Large intestine (tissue), 3 donors: ENCODE results near the gene KRTCAP2. TPM values are rescaled to one million over a fixed set of nuclear protein-coding genes. Genes with fewer than 3 reads are reported as not detected.

Experiments
- DNase-seq, 2 donors: peaks; one replicate each; pipeline versions ENCODE4 v3.0.0 to v3.0.0-alpha.2; 2013
- H3K27ac ChIP-seq: one replicate; pipeline ENCODE4 v1.5.1; 2013; ENCODE audit warnings: low read length
- H3K27me3 ChIP-seq: 2 replicates; pipeline ENCODE4 v1.6.1; 2013; ENCODE audit warnings: low read length; ENCODE audit not compliant: control insufficient read depth, insufficient read depth
- H3K36me3 ChIP-seq: 2 replicates; pipeline ENCODE4 v1.6.1; 2013; ENCODE audit warnings: low read length; ENCODE audit not compliant: control insufficient read depth, insufficient read depth
- H3K4me1 ChIP-seq: one replicate; pipeline ENCODE4 v1.6.1; 2013; ENCODE audit warnings: low read length; ENCODE audit not compliant: control insufficient read depth, insufficient read depth
- H3K4me3 ChIP-seq: one replicate; pipeline ENCODE4 v1.5.1; 2013; ENCODE audit warnings: low read length
- H3K9me3 ChIP-seq: one replicate; pipeline ENCODE4 v1.6.1; 2013; ENCODE audit warnings: mild to moderate bottlenecking, low read depth, low read length, moderate library complexity; ENCODE audit not compliant: control insufficient read depth
- WGBS: methylation state at CpG from one replicate; pipeline ENCODE4 v1.1.5; 2013; ENCODE audit warnings: low lambda C conversion rate; ENCODE audit not compliant: insufficient coverage; 5-methylcytosine and 5-hydroxymethylcytosine counted together
- polyA plus RNA-seq: library from polyadenylated mRNA; unstranded; fragments of 120-200 nt; gene quantifications from one replicate; pipeline ENCODE4 v1.2.1, GENCODE V29; 2013

Gene KRTCAP2
- polyA plus RNA-seq, 1 donor: 142 TPM

- DNase-seq: peak in 1 of 2 donors; percentile 40
- H3K27me3 ChIP-seq: no peaks in the 10 kb centered on the region
- no CpG with 5 or more reads among the region's 21 CpGs for WGBS
- no peak overlapping the region for H3K4me3 ChIP-seq
- H3K27ac ChIP-seq: peak overlapping the region; percentile 7
- H3K9me3 ChIP-seq: no peaks in the 10 kb centered on the region
- H3K4me1 ChIP-seq: peaks cover 26% of the 10 kb centered on the region
- no peaks in the 10 kb centered on the region for H3K36me3 ChIP-seq
Observed at GRCh38 chr1:155184835-155185782, 12.0 kb upstream of the KRTCAP2 start.

GRCh38 chr1:155184351-155184811 is 11.3 kb upstream of the KRTCAP2 start:
- Histone ChIP-seq H3K9me3 (no peaks in the 10 kb centered on the region), H3K4me1 (peaks cover 26% of the 10 kb centered on the region), H3K27me3 (no peaks in the 10 kb centered on the region), H3K27ac (no peak overlapping the region), H3K4me3 (no peak overlapping the region), H3K36me3 (no peaks in the 10 kb centered on the region)
- no peak for DNase-seq
- no CpG with 5 or more reads among the region's 4 CpGs for WGBS

- no peaks in the 10 kb centered on the region for H3K9me3 ChIP-seq
Observed at GRCh38 chr1:155183775-155184221, 10.7 kb upstream of the KRTCAP2 start.

GRCh38 chr1:155182052-155182550 is 9.0 kb upstream of the KRTCAP2 start:
- no peaks in the 10 kb centered on the region for H3K36me3 ChIP-seq
- no CpG with 5 or more reads among the region's 7 CpGs for WGBS
- no peak for DNase-seq
- no peaks in the 10 kb centered on the region for H3K9me3 ChIP-seq
- no peak overlapping the region for H3K4me3 ChIP-seq
- H3K27ac ChIP-seq: no peak overlapping the region
- H3K4me1 ChIP-seq: peaks cover 30% of the 10 kb centered on the region
- H3K27me3 ChIP-seq: no peaks in the 10 kb centered on the region

More at GRCh38 chr1:155183775-155184221, 10.7 kb upstream of the KRTCAP2 start:
- Histone ChIP-seq H3K27me3 (no peaks in the 10 kb centered on the region), H3K4me3 (no peak overlapping the region), H3K27ac (no peak overlapping the region), H3K4me1 (peaks cover 31% of the 10 kb centered on the region), H3K36me3 (no peaks in the 10 kb centered on the region)
- WGBS: no CpG with 5 or more reads among the region's 20 CpGs
- DNase-seq: no peak

- Histone ChIP-seq H3K9me3 (no peaks in the 10 kb centered on the region), H3K36me3 (no peaks in the 10 kb centered on the region), H3K27ac (no peak overlapping the region), H3K4me3 (no peak overlapping the region), H3K4me1 (peaks cover 28% of the 10 kb centered on the region), H3K27me3 (no peaks in the 10 kb centered on the region)
- 100% methylated on average over 1 of the region's 18 CpGs for WGBS
- DNase-seq: no peak
Observed at GRCh38 chr1:155181371-155182051, 8.4 kb upstream of the KRTCAP2 start.

GRCh38 chr1:155179112-155180031 is 6.3 kb upstream of the KRTCAP2 start:
- Histone ChIP-seq H3K9me3 (no peaks in the 10 kb centered on the region), H3K27ac (no peak overlapping the region), H3K4me1 (peaks cover 10% of the 10 kb centered on the region), H3K4me3 (no peak overlapping the region), H3K36me3 (no peaks in the 10 kb centered on the region), H3K27me3 (peaks cover 12% of the 10 kb centered on the region)
- DNase-seq: peak in 1 of 2 donors; percentile 1
- no CpG with 5 or more reads among the region's 31 CpGs for WGBS

- H3K4me1 ChIP-seq: peaks cover 10% of the 10 kb centered on the region
Observed at GRCh38 chr1:155178441-155179111, 5.5 kb upstream of the KRTCAP2 start.

GRCh38 chr1:155177918-155178281 is 4.8 kb upstream of the KRTCAP2 start:
- peak in 1 of 2 donors; percentile 0 for DNase-seq
- WGBS: no CpG with 5 or more reads among the region's 9 CpGs
- no peak overlapping the region for H3K4me3 ChIP-seq

More at GRCh38 chr1:155178441-155179111, 5.5 kb upstream of the KRTCAP2 start:
- peaks cover 20% of the 10 kb centered on the region for H3K27me3 ChIP-seq
- H3K36me3 ChIP-seq: no peaks in the 10 kb centered on the region
- WGBS: no CpG with 5 or more reads among the region's 30 CpGs
- no peaks in the 10 kb centered on the region for H3K9me3 ChIP-seq
- no peak overlapping the region for H3K4me3 ChIP-seq
- peak in 1 of 2 donors; percentile 9 for DNase-seq
- H3K27ac ChIP-seq: no peak overlapping the region

GRCh38 chr1:155177192-155177917 is 4.3 kb upstream of the KRTCAP2 start:
- H3K4me3 ChIP-seq: no peak overlapping the region
- H3K36me3 ChIP-seq: no peaks in the 10 kb centered on the region
- no CpG with 5 or more reads among the region's 11 CpGs for WGBS
- H3K4me1 ChIP-seq: peaks cover 11% of the 10 kb centered on the region
- H3K27ac ChIP-seq: no peak overlapping the region
- H3K9me3 ChIP-seq: no peaks in the 10 kb centered on the region
- no peak for DNase-seq
- peaks cover 23% of the 10 kb centered on the region for H3K27me3 ChIP-seq

More at GRCh38 chr1:155177918-155178281, 4.8 kb upstream of the KRTCAP2 start:
- peaks cover 23% of the 10 kb centered on the region for H3K27me3 ChIP-seq
- no peaks in the 10 kb centered on the region for H3K36me3 ChIP-seq
- peaks cover 10% of the 10 kb centered on the region for H3K4me1 ChIP-seq
- no peak overlapping the region for H3K27ac ChIP-seq
- H3K9me3 ChIP-seq: no peaks in the 10 kb centered on the region
